Testis (tissue), 3 donors: ENCODE results near the gene KRTAP4-16. TPM values are rescaled to one million over a fixed set of nuclear protein-coding genes. Genes with fewer than 3 reads are reported as not detected.
"Not testable (repeated sequence)": the region's sequence is repeated elsewhere in the genome, so short reads cannot be mapped to it uniquely, and the experiment has no call there.

Source experiments
- DNase-seq: peaks from one replicate; pipeline ENCODE4 v3.0.0-alpha.2; 2019
- H3K27ac ChIP-seq, 2 donors: fragments of 200-600 bp; sonication (generic); one replicate each; pipeline ENCODE4 v1.5.1; 2019
- H3K27me3 ChIP-seq: fragments of 200-600 bp; sonication (generic); one replicate; pipeline ENCODE4 v1.5.1; 2019
- H3K36me3 ChIP-seq: fragments of 200-600 bp; sonication (generic); one replicate; pipeline ENCODE4 v1.5.1; 2017; ENCODE audit warnings: low read depth; ENCODE audit errors: missing control alignments
- H3K4me1 ChIP-seq: fragments of 200-600 bp; sonication (generic); one replicate; pipeline ENCODE4 v1.5.1; 2019
- H3K4me3 ChIP-seq, 2 donors: fragments of 200-600 bp; sonication (generic); one replicate each; pipeline ENCODE4 v1.5.1; 2017 to 2019
- H3K9me3 ChIP-seq: fragments of 200-600 bp; sonication (generic); one replicate; pipeline ENCODE4 v1.5.1; 2017
- POLR2A ChIP-seq: fragments of 450-650 bp; IDR thresholded peaks from one replicate; pipeline ENCODE4 v1.6.1; 2017; ENCODE audit warnings: antibody characterized with exemption, mild to moderate bottlenecking, moderate library complexity
- WGBS, 2 donors: methylation state at CpG; one replicate each; pipeline ENCODE4 v1.1.5; 2018; 5-methylcytosine and 5-hydroxymethylcytosine counted together
- intact Hi-C: fragments of 100-400 bp; cut with DNase I; formaldehyde crosslinking; loops from one replicate; pipeline ENCODE4 v1.15.1; 2023; ENCODE audit warnings: low total_unique reads
- polyA plus RNA-seq: library from polyadenylated mRNA; stranded (reverse); fragments of 350-450 nt; fragmentation: Illumina TruSeq; extraction: RNeasy Lipid Tissue Mini Kit (QIAGEN cat#74804); gene quantifications from one replicate; pipeline ENCODE4 v1.2.3, GENCODE V29; 2014; ENCODE audit warnings: low read depth, low replicate concordance; ENCODE audit not compliant: insufficient read depth
- total RNA-seq, 2 donors: library from RNA; depleted of rRNA; stranded (reverse); fragments of >200 nt; gene quantifications; one replicate each; pipeline ENCODE4 v1.2.3, GENCODE V29; 2016
- TF ChIP-seq, protein P1 (sequence below), 3 experiments: fragments of 450-650 bp in 2 of 3; fragments of 200-600 bp in 1 of 3; sonication (generic) in 1 of 3; IDR thresholded peaks; one replicate each; pipeline ENCODE4 v1.5.1; 2016 to 2019; ENCODE audit warnings: antibody characterized with exemption in 3 of 3, mild to moderate bottlenecking in 2 of 3, moderate library complexity in 1 of 3

Gene KRTAP4-16
- total and polyA plus RNA-seq, 3 donors from 2014 or later = not detected

GRCh38 chr17:41118721-41119120 lies 16.7 kb upstream of the KRTAP4-16 start:
- no peak overlapping the region for H3K27ac ChIP-seq
- no peak overlapping the region for H3K4me3 ChIP-seq
- no peaks in the 10 kb centered on the region for H3K4me1 ChIP-seq
- no peaks in the 10 kb centered on the region for H3K27me3 ChIP-seq
- no peak for DNase-seq
- no peak for TF ChIP-seq POLR2A
- TF ChIP-seq, protein P1, sequence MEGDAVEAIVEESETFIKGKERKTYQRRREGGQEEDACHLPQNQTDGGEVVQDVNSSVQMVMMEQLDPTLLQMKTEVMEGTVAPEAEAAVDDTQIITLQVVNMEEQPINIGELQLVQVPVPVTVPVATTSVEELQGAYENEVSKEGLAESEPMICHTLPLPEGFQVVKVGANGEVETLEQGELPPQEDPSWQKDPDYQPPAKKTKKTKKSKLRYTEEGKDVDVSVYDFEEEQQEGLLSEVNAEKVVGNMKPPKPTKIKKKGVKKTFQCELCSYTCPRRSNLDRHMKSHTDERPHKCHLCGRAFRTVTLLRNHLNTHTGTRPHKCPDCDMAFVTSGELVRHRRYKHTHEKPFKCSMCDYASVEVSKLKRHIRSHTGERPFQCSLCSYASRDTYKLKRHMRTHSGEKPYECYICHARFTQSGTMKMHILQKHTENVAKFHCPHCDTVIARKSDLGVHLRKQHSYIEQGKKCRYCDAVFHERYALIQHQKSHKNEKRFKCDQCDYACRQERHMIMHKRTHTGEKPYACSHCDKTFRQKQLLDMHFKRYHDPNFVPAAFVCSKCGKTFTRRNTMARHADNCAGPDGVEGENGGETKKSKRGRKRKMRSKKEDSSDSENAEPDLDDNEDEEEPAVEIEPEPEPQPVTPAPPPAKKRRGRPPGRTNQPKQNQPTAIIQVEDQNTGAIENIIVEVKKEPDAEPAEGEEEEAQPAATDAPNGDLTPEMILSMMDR (IDR thresholded peaks at IDR 0.05) = no peak
- intact Hi-C loops = no loop called here
- H3K9me3 ChIP-seq = no peaks in the 10 kb centered on the region
- H3K36me3 ChIP-seq = no peaks in the 10 kb centered on the region
- 93% methylated on average over 4 of the region's 4 CpGs for WGBS, 2 donors

DNA sequence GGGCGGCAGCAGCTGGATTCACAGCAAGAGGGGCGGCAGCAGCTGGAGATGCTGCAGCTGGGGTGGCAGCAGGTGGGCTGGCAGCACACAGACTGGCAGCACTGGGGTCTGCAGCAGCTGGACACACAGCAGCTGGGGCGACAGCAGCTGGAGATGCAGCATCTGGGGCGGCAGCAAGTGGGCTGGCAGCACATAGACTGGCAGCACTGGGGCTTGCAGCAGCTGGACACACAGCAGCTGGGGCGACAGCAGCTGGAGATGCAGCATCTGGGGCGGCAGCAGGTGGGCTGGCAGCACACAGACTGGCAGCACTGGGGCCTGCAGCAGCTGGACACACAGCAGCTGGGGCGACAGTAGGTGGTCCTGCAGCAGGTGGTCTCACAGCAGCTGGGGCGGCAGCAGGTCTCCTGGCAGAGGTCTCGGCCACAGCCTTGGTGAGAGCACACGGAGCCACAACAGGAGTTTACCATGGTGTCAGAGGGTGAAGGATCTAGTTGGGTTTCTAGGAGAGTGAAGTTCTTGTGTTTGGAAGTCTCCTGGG lies 15.9 kb upstream of the KRTAP4-16 start, which contains the start of gene KRTAP4-11:
KRTAP4-11 (minus strand) TSS at position 528 of the 541 bp plus-strand sequence; CDS start at position 470, 58 bp downstream.
- 83 to 88% methylated on average over 8 to 10 of the region's 10 CpGs for WGBS, 2 donors
- DNase-seq, intact Hi-C loops: not testable (repeated sequence)

DNA sequence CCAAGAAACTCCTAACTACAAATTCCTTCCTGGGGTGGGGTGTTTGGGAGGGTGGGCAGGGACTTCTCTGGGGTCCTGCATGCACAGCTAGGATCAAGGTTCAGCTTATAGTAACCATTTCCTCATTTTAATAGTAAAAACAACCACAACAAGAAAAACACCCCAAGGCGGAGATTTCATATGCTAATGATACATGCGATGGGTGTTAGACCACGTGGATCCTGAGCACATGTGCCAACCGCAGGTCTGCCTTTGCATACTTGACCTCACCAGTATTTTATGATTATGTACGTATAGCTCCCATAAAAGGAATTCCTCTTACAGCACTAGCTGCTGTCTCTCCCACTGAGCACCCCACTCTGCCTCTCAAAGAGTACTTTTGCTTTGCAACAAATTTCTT lies 14.3 kb upstream of the KRTAP4-16 start:
- Histone ChIP-seq H3K27ac (no peak overlapping the region), H3K36me3 (no peaks in the 10 kb centered on the region), H3K27me3 (no peaks in the 10 kb centered on the region), H3K4me1 (no peaks in the 10 kb centered on the region), H3K4me3 (no peak overlapping the region), H3K9me3 (no peaks in the 10 kb centered on the region)
- TF ChIP-seq, protein P1 (IDR thresholded peaks at IDR 0.05) = no peak
- no peak for TF ChIP-seq POLR2A
- WGBS, 2 donors = 76 to 78% methylated on average over 5 of the region's 5 CpGs
- DNase-seq = no peak
- intact Hi-C loops = no loop called here

More for the DNA sequence above, 15.9 kb upstream of the KRTAP4-16 start, which contains the start of gene KRTAP4-11:
- H3K9me3 ChIP-seq, H3K4me1 ChIP-seq, H3K27ac ChIP-seq, H3K27me3 ChIP-seq, H3K36me3 ChIP-seq, H3K4me3 ChIP-seq: not testable (repeated sequence)

- no peaks in the 10 kb centered on the region for H3K9me3 ChIP-seq
- no peak overlapping the region for H3K27ac ChIP-seq
- no peak for DNase-seq
- no peaks in the 10 kb centered on the region for H3K4me1 ChIP-seq
- TF ChIP-seq, protein P1 (IDR thresholded peaks at IDR 0.05) = no peak
- no peak for TF ChIP-seq POLR2A
- no peak overlapping the region for H3K4me3 ChIP-seq
- intact Hi-C loops = no loop called here
- H3K36me3 ChIP-seq = no peaks in the 10 kb centered on the region
- 78 to 85% methylated on average over 2 of the region's 2 CpGs for WGBS, 2 donors
- H3K27me3 ChIP-seq = no peaks in the 10 kb centered on the region
Observed at GRCh38 chr17:41111151-41111885, 9.3 kb upstream of the KRTAP4-16 start.

GRCh38 chr17:41108728-41109386 lies 6.8 kb upstream of the KRTAP4-16 start:
- H3K27me3 ChIP-seq, H3K36me3 ChIP-seq, H3K4me1 ChIP-seq, H3K4me3 ChIP-seq, intact Hi-C loops, H3K9me3 ChIP-seq, H3K27ac ChIP-seq, DNase-seq: not testable (repeated sequence)
- WGBS, 2 donors = 4 to 48% methylated on average over 1 of the region's 1 CpG
